ENCODE results near the gene PAPOLG.

PAPOLG gene

GRCh38 chr2:60715561-60715960, 40.5 kb upstream of the PAPOLG start:
- no peak overlapping the region for H3K23ac ChIP-seq (ENCODE audit: low read length)
- no peak overlapping the region for H3K27ac ChIP-seq (ENCODE audit: low read depth, low read length)
- no peaks in the 10 kb centered on the region for H3K79me1 ChIP-seq (ENCODE audit: low read length)
- H4K8ac ChIP-seq (ENCODE audit: low read depth, low read length) = no peak overlapping the region
- no peak for DNase-seq
- no peak overlapping the region for H2AFZ ChIP-seq (ENCODE audit: insufficient read depth, low read length, poor library complexity)
- H3K9me3 ChIP-seq (ENCODE audit: insufficient read depth, low read depth, low read length) = no peaks in the 10 kb centered on the region
- no peak overlapping the region for H3K4ac ChIP-seq (ENCODE audit: low read depth, low read length)
- no peaks in the 10 kb centered on the region for H3K27me3 ChIP-seq (ENCODE audit: insufficient read depth, low read length)
- no peaks in the 10 kb centered on the region for H3K36me3 ChIP-seq (ENCODE audit: control insufficient read depth in 1 of 2, insufficient read depth in 2 of 2, low read length in 2 of 2)
- no peak overlapping the region for H4K12ac ChIP-seq (ENCODE audit: low read depth, low read length)
- H3K4me1 ChIP-seq (ENCODE audit: control insufficient read depth in 1 of 2, insufficient read depth in 2 of 2, low read length in 2 of 2) = peaks cover 0 to 2% of the 10 kb centered on the region in 2 experiments
- no peak overlapping the region for H2BK5ac ChIP-seq (ENCODE audit: low read depth, low read length, poor library complexity)
- no peak overlapping the region for H3K4me3 ChIP-seq (ENCODE audit: low read depth, low read length)
- no peak overlapping the region for H4K91ac ChIP-seq (ENCODE audit: low read depth, low read length)
- H3K79me2 ChIP-seq (ENCODE audit: control insufficient read depth, insufficient read depth, low read length, poor library complexity) = no peaks in the 10 kb centered on the region
- WGBS (ENCODE audit: extremely low coverage, insufficient coverage, insufficient read length) = no CpG with 5 or more reads among the region's 4 CpGs
- no peak overlapping the region for H3K4me2 ChIP-seq (ENCODE audit: low read length)
- H3K18ac ChIP-seq (ENCODE audit: low read length) = no peak overlapping the region
- no peak overlapping the region for H2AK5ac ChIP-seq (ENCODE audit: low read length)
- H2BK12ac ChIP-seq (ENCODE audit: low read length) = no peak overlapping the region
- no peak overlapping the region for H3K9ac ChIP-seq (ENCODE audit: low read length)
- H3K14ac ChIP-seq (ENCODE audit: low read length) = no peak overlapping the region
- no peak overlapping the region for H2BK120ac ChIP-seq (ENCODE audit: insufficient read depth, low read length, poor library complexity)

GRCh38 chr2:60717691-60718090, 38.4 kb upstream of the PAPOLG start:
- Histone ChIP-seq H2AFZ (ENCODE audit: insufficient read depth, low read length, poor library complexity) (no peak overlapping the region), H2BK5ac (ENCODE audit: low read depth, low read length, poor library complexity) (no peak overlapping the region), H2AK5ac (ENCODE audit: low read length) (no peak overlapping the region), H4K12ac (ENCODE audit: low read depth, low read length) (no peak overlapping the region), H3K14ac (ENCODE audit: low read length) (no peak overlapping the region), H3K9ac (ENCODE audit: low read length) (no peak overlapping the region), H3K4ac (ENCODE audit: low read depth, low read length) (no peak overlapping the region), H3K18ac (ENCODE audit: low read length) (no peak overlapping the region), H3K27me3 (ENCODE audit: insufficient read depth, low read length) (no peaks in the 10 kb centered on the region), H3K4me1 (ENCODE audit: control insufficient read depth in 1 of 2, insufficient read depth in 2 of 2, low read length in 2 of 2) (peaks cover 0 to 2% of the 10 kb centered on the region in 2 experiments), H3K4me3 (ENCODE audit: low read depth, low read length) (no peak overlapping the region), H3K4me2 (ENCODE audit: low read length) (no peak overlapping the region), H3K27ac (ENCODE audit: low read depth, low read length) (no peak overlapping the region), H3K36me3 (ENCODE audit: control insufficient read depth in 1 of 2, insufficient read depth in 2 of 2, low read length in 2 of 2) (no peaks in the 10 kb centered on the region), H2BK12ac (ENCODE audit: low read length) (no peak overlapping the region), H3K23ac (ENCODE audit: low read length) (no peak overlapping the region), H2BK120ac (ENCODE audit: insufficient read depth, low read length, poor library complexity) (no peak overlapping the region), H3K79me1 (ENCODE audit: low read length) (no peaks in the 10 kb centered on the region), H4K8ac (ENCODE audit: low read depth, low read length) (no peak overlapping the region), H3K9me3 (ENCODE audit: insufficient read depth, low read depth, low read length) (no peaks in the 10 kb centered on the region), H4K91ac (ENCODE audit: low read depth, low read length) (no peak overlapping the region), H3K79me2 (ENCODE audit: control insufficient read depth, insufficient read depth, low read length, poor library complexity) (no peaks in the 10 kb centered on the region)
- WGBS (ENCODE audit: extremely low coverage, insufficient coverage, insufficient read length) = no CpG with 5 or more reads among the region's 5 CpGs
- peak; percentile 27 to 40 for DNase-seq

GRCh38 chr2:60719331-60719730, 36.7 kb upstream of the PAPOLG start:
- Histone ChIP-seq H3K9ac (ENCODE audit: low read length) (no peak overlapping the region), H2BK120ac (ENCODE audit: insufficient read depth, low read length, poor library complexity) (no peak overlapping the region), H3K23ac (ENCODE audit: low read length) (no peak overlapping the region), H4K91ac (ENCODE audit: low read depth, low read length) (no peak overlapping the region), H3K79me2 (ENCODE audit: control insufficient read depth, insufficient read depth, low read length, poor library complexity) (no peaks in the 10 kb centered on the region), H3K9me3 (ENCODE audit: insufficient read depth, low read depth, low read length) (no peaks in the 10 kb centered on the region), H3K4me1 (ENCODE audit: control insufficient read depth in 1 of 2, insufficient read depth in 2 of 2, low read length in 2 of 2) (peaks cover 0 to 2% of the 10 kb centered on the region in 2 experiments), H3K27ac (ENCODE audit: low read depth, low read length) (no peak overlapping the region), H3K18ac (ENCODE audit: low read length) (no peak overlapping the region), H2BK12ac (ENCODE audit: low read length) (no peak overlapping the region), H2AK5ac (ENCODE audit: low read length) (no peak overlapping the region), H4K8ac (ENCODE audit: low read depth, low read length) (no peak overlapping the region), H3K27me3 (ENCODE audit: insufficient read depth, low read length) (no peaks in the 10 kb centered on the region), H3K14ac (ENCODE audit: low read length) (no peak overlapping the region), H3K36me3 (ENCODE audit: control insufficient read depth in 1 of 2, insufficient read depth in 2 of 2, low read length in 2 of 2) (no peaks in the 10 kb centered on the region), H3K4me3 (ENCODE audit: low read depth, low read length) (no peak overlapping the region), H2BK5ac (ENCODE audit: low read depth, low read length, poor library complexity) (no peak overlapping the region), H3K79me1 (ENCODE audit: low read length) (no peaks in the 10 kb centered on the region), H3K4me2 (ENCODE audit: low read length) (no peak overlapping the region), H3K4ac (ENCODE audit: low read depth, low read length) (no peak overlapping the region), H2AFZ (ENCODE audit: insufficient read depth, low read length, poor library complexity) (no peak overlapping the region), H4K12ac (ENCODE audit: low read depth, low read length) (no peak overlapping the region)
- no peak for DNase-seq
- WGBS (ENCODE audit: extremely low coverage, insufficient coverage, insufficient read length) = no CpG with 5 or more reads among the region's 7 CpGs

GRCh38 chr2:60725466-60725865, 30.6 kb upstream of the PAPOLG start:
- H2BK12ac ChIP-seq (ENCODE audit: low read length) = no peak overlapping the region
- no CpG with 5 or more reads among the region's 4 CpGs for WGBS (ENCODE audit: extremely low coverage, insufficient coverage, insufficient read length)
- no peak overlapping the region for H4K8ac ChIP-seq (ENCODE audit: low read depth, low read length)
- no peaks in the 10 kb centered on the region for H3K27me3 ChIP-seq (ENCODE audit: insufficient read depth, low read length)
- H3K79me2 ChIP-seq (ENCODE audit: control insufficient read depth, insufficient read depth, low read length, poor library complexity) = no peaks in the 10 kb centered on the region
- no peak overlapping the region for H3K4me2 ChIP-seq (ENCODE audit: low read length)
- H4K12ac ChIP-seq (ENCODE audit: low read depth, low read length) = no peak overlapping the region
- no peak overlapping the region for H3K4me3 ChIP-seq (ENCODE audit: low read depth, low read length)
- H3K4me1 ChIP-seq (ENCODE audit: control insufficient read depth in 1 of 2, insufficient read depth in 2 of 2, low read length in 2 of 2) = no peaks in the 10 kb centered on the region
- no peak overlapping the region for H2BK5ac ChIP-seq (ENCODE audit: low read depth, low read length, poor library complexity)
- H3K27ac ChIP-seq (ENCODE audit: low read depth, low read length) = no peak overlapping the region
- no peak overlapping the region for H3K18ac ChIP-seq (ENCODE audit: low read length)
- H3K23ac ChIP-seq (ENCODE audit: low read length) = no peak overlapping the region
- no peak overlapping the region for H3K14ac ChIP-seq (ENCODE audit: low read length)
- no peaks in the 10 kb centered on the region for H3K9me3 ChIP-seq (ENCODE audit: insufficient read depth, low read depth, low read length)
- H2BK120ac ChIP-seq (ENCODE audit: insufficient read depth, low read length, poor library complexity) = no peak overlapping the region
- H4K91ac ChIP-seq (ENCODE audit: low read depth, low read length) = no peak overlapping the region
- DNase-seq = no peak
- no peak overlapping the region for H3K4ac ChIP-seq (ENCODE audit: low read depth, low read length)
- H2AFZ ChIP-seq (ENCODE audit: insufficient read depth, low read length, poor library complexity) = no peak overlapping the region
- H3K36me3 ChIP-seq (ENCODE audit: control insufficient read depth in 1 of 2, insufficient read depth in 2 of 2, low read length in 2 of 2) = no peaks in the 10 kb centered on the region
- no peaks in the 10 kb centered on the region for H3K79me1 ChIP-seq (ENCODE audit: low read length)
- H2AK5ac ChIP-seq (ENCODE audit: low read length) = no peak overlapping the region
- no peak overlapping the region for H3K9ac ChIP-seq (ENCODE audit: low read length)

Data from trophoblast cell (in vitro differentiated cells and primary cell).